Measurements from ENCODE around the gene ANKEF1. TPM values are rescaled to one million over a fixed set of nuclear protein-coding genes. Genes with fewer than 3 reads are reported as not detected.
"Not testable (repeated sequence)": the region's sequence is repeated elsewhere in the genome, so short reads cannot be mapped to it uniquely, and the experiment has no call there.

Gene ANKEF1
- total RNA-seq, 1 donor from 2014 or later, result 0.77 TPM

DNA sequence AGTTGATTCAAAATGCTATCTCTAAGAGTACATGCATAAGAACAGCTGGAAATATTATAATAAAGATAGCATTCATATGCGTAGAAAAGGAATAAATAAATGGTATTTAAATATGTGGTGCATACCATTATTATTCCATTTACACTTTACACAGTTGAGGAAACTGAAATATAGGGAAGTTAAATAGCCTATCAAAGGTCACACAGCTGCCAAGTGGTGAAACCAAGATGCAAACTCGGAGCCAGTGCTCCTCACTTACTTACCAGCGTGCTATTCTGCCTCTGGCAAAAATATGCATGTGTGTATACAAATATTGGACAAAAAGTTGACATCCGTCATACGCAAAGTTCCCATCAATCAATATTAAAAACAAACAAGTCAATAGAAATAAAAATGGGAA is 22.3 kb upstream of the ANKEF1 start:
- Mint-ChIP-seq H3K36me3 (ENCODE audit: low read depth) (no peaks in the 10 kb centered on the region), H3K4me1 (ENCODE audit: low read depth) (no peaks in the 10 kb centered on the region), H3K4me3 (ENCODE audit: unreplicated experiment) (no peak overlapping the region), H3K9me3 (ENCODE audit: low read depth) (no peaks in the 10 kb centered on the region), H3K27me3 (ENCODE audit: low read depth) (peaks cover 8% of the 10 kb centered on the region), H3K27ac (ENCODE audit: unreplicated experiment) (no peak overlapping the region)
- TF ChIP-seq, protein P1, sequence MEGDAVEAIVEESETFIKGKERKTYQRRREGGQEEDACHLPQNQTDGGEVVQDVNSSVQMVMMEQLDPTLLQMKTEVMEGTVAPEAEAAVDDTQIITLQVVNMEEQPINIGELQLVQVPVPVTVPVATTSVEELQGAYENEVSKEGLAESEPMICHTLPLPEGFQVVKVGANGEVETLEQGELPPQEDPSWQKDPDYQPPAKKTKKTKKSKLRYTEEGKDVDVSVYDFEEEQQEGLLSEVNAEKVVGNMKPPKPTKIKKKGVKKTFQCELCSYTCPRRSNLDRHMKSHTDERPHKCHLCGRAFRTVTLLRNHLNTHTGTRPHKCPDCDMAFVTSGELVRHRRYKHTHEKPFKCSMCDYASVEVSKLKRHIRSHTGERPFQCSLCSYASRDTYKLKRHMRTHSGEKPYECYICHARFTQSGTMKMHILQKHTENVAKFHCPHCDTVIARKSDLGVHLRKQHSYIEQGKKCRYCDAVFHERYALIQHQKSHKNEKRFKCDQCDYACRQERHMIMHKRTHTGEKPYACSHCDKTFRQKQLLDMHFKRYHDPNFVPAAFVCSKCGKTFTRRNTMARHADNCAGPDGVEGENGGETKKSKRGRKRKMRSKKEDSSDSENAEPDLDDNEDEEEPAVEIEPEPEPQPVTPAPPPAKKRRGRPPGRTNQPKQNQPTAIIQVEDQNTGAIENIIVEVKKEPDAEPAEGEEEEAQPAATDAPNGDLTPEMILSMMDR (IDR thresholded peaks at IDR 0.05), result no peak
- DNase-seq (ENCODE audit: low spot score), result no peak

GRCh38 chr20:10014431-10014830 is 20.4 kb upstream of the ANKEF1 start:
- Mint-ChIP-seq H3K4me1 (ENCODE audit: low read depth) (no peaks in the 10 kb centered on the region), H3K27ac (ENCODE audit: unreplicated experiment) (no peak overlapping the region), H3K4me3 (ENCODE audit: unreplicated experiment) (no peak overlapping the region), H3K27me3 (ENCODE audit: low read depth) (peaks cover 8% of the 10 kb centered on the region), H3K36me3 (ENCODE audit: low read depth) (no peaks in the 10 kb centered on the region), H3K9me3 (ENCODE audit: low read depth) (no peaks in the 10 kb centered on the region)
- TF ChIP-seq, protein P1 (IDR thresholded peaks at IDR 0.05), result no peak
- no peak for DNase-seq (ENCODE audit: low spot score)

DNA sequence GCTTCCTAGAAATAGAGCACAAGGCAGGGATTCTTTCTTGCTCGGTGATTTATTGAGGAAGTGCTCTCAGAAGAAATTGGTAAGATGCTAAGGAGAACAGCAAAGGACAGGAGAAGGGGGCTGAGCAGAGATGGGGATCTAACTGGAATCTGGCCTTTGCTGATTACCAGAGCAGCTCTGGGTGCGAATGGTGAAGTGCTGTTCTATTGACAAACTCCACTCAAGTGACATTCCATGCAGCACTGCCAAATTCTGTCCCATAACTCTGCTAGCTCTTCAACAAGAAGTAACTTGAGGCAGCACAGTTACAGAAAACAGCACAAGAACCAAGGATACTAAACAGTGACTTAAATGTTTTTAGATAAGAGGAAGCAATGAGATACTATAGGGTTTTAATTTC is 13.8 kb upstream of the ANKEF1 start:
- no peak for DNase-seq (ENCODE audit: low spot score)
- Mint-ChIP-seq H3K27ac (ENCODE audit: unreplicated experiment) (no peak overlapping the region), H3K4me1 (ENCODE audit: low read depth) (no peaks in the 10 kb centered on the region), H3K36me3 (ENCODE audit: low read depth) (no peaks in the 10 kb centered on the region), H3K4me3 (ENCODE audit: unreplicated experiment) (no peak overlapping the region), H3K9me3 (ENCODE audit: low read depth) (no peaks in the 10 kb centered on the region), H3K27me3 (ENCODE audit: low read depth) (peaks cover 9% of the 10 kb centered on the region)
- TF ChIP-seq, protein P1 (IDR thresholded peaks at IDR 0.05), result no peak

DNA sequence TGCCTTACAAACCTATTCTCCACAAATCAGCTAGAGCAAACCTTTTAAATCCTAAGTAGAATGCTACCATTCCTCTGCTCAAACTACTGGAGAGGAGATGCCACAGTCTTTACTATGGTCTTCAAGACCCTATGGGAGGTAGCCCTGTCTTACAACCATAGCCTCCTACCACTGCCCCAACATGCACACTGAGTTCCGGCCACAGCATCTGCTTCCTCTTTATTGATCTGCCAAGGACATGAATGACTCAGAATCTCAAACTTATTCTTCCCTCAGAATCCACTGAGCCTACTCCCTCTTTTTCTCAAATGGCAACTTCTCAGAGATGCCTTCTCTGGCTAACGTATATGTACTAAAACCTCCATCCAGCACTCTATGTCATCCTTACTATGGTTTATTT is 12.2 kb upstream of the ANKEF1 start:
- no peak for DNase-seq (ENCODE audit: low spot score)
- Mint-ChIP-seq H3K36me3 (ENCODE audit: low read depth) (peaks cover 2% of the 10 kb centered on the region), H3K27me3 (ENCODE audit: low read depth) (peaks cover 12% of the 10 kb centered on the region), H3K4me3 (ENCODE audit: unreplicated experiment) (no peak overlapping the region), H3K9me3 (ENCODE audit: low read depth) (peaks cover 3% of the 10 kb centered on the region), H3K4me1 (ENCODE audit: low read depth) (no peaks in the 10 kb centered on the region), H3K27ac (ENCODE audit: unreplicated experiment) (no peak overlapping the region)
- TF ChIP-seq, protein P1 (IDR thresholded peaks at IDR 0.05), result no peak

DNA sequence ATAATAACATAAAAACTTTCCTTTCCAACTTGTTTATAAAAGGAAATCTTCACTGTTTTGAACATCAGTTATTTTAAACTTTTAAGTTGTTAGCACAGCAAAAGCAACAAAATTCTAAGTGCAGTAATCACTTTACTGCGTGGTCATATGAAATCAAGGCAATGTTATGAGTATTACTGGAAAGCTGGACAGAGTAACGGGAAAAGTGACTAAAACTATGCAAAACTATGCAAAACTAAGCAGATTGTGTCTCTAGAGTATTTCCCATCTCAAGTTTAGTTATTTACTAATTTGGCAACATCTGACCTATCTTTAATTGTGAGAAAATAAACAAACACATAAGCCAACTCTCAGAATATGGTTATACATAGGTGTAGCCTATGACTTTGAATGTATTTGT is 10.9 kb upstream of the ANKEF1 start:
- peaks cover 3% of the 10 kb centered on the region for H3K9me3 Mint-ChIP-seq (ENCODE audit: low read depth)
- DNase-seq (ENCODE audit: low spot score), result no peak
- H3K4me1 Mint-ChIP-seq (ENCODE audit: low read depth), result no peaks in the 10 kb centered on the region
- H3K27me3 Mint-ChIP-seq (ENCODE audit: low read depth), result peaks cover 16% of the 10 kb centered on the region
- TF ChIP-seq, protein P1 (IDR thresholded peaks at IDR 0.05), result no peak
- H3K4me3 Mint-ChIP-seq (ENCODE audit: unreplicated experiment), result no peak overlapping the region
- no peak overlapping the region for H3K27ac Mint-ChIP-seq (ENCODE audit: unreplicated experiment)
- peaks cover 2% of the 10 kb centered on the region for H3K36me3 Mint-ChIP-seq (ENCODE audit: low read depth)

DNA sequence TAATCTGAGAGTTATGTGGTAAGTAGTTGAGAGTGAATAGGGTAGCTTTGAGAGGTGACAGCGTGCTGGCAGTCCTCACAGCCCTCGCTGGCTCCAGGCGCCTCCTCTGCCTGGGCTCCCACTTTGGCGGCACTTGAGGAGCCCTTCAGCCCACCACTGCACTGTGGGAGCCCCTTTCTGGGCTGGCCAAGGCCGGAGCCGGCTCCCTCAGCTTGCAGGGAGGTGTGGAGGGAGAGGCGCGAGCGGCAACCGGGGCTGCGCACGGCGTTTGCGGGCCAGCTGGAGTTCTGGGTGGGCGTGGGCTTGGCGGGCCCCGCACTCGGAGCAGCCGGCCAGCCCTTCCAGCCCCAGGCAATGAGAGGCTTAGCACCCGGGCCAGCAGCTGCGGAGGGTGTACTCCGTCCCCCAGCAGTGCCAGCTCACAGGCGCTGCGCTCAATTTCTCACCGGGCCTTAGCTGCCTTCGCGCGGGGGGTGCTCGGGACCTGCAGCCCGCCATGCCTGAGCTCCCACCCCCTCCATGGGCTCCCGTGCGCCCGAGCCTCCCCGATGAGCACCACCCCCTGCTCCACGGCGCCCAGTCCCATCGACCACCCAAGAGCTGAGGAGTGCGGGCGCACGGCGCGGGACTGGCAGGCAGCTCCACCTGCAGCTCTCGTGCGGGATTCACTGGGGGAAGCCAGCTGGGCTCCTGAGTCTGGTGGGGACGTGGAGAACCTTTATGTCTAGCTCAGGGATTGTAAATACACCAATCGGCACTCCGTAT is 3.2 kb upstream of the ANKEF1 start:
- H3K36me3 Mint-ChIP-seq (ENCODE audit: low read depth); H3K4me3 Mint-ChIP-seq (ENCODE audit: unreplicated experiment); H3K9me3 Mint-ChIP-seq (ENCODE audit: low read depth); DNase-seq (ENCODE audit: low spot score); H3K27ac Mint-ChIP-seq (ENCODE audit: unreplicated experiment); H3K4me1 Mint-ChIP-seq (ENCODE audit: low read depth): not testable (repeated sequence)
- peaks cover 21% of the 10 kb centered on the region for H3K27me3 Mint-ChIP-seq (ENCODE audit: low read depth)

DNA sequence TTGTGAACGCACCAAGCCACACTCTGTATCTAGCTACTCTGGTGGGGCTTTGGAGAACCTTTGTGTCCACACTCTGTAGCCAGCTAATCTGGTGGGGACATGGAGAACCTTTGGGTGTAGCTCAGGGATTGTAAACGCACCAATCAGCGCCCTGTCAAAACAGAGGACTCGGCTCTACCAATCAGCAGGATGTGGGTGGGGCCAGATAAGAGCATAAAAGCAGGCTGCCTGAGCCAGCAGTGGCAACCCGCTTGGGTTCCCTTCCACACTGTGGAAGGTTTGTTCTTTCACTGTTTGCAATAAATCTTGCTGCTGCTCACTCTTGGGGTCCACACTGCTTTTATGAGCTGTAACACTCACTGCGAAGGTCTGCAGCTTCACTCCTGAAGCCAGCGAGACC is 2.5 kb upstream of the ANKEF1 start:
- not testable (repeated sequence) for H3K4me3 Mint-ChIP-seq (ENCODE audit: unreplicated experiment); DNase-seq (ENCODE audit: low spot score); H3K27ac Mint-ChIP-seq (ENCODE audit: unreplicated experiment); H3K9me3 Mint-ChIP-seq (ENCODE audit: low read depth); H3K36me3 Mint-ChIP-seq (ENCODE audit: low read depth); H3K4me1 Mint-ChIP-seq (ENCODE audit: low read depth)
- peaks cover 19% of the 10 kb centered on the region for H3K27me3 Mint-ChIP-seq (ENCODE audit: low read depth)

Data from chondrocyte (in vitro differentiated cells).